DOHH2 (cell line): Measurements from ENCODE around the gene CHIC2.

Experiments
- CTCF ChIP-seq: fragments of 200-600 bp; sonication (generic); IDR thresholded peaks from one replicate; pipeline ENCODE4 v1.5.1; 2014; ENCODE audit warnings: antibody characterized with exemption, mild to moderate bottlenecking, low read depth, low read length; ENCODE audit not compliant: poor library complexity, severe bottlenecking
- EZH2phosphoT487 ChIP-seq: fragments of 200-600 bp; sonication (generic); IDR thresholded peaks from 2 replicates; pipeline ENCODE4 v1.6.1; 2017; ENCODE audit warnings: borderline replicate concordance, mild to moderate bottlenecking, antibody characterized with exemption, low read length, moderate library complexity, mixed read lengths

- TF ChIP-seq CTCF, result no peak
- TF ChIP-seq EZH2phosphoT487, result no peak
Measured at GRCh38 chr4:54082168-54082567, 17.8 kb upstream of the CHIC2 start.
